Erythroblast (primary cell): Measurements from ENCODE around the gene NKAPL.

Experiments used
- GATA1 ChIP-seq: IDR thresholded peaks from 2 replicates; pipeline ENCODE4 v1.6.1; 2011; ENCODE audit warnings: low read depth, mild to moderate bottlenecking, control low read depth, low read length, moderate library complexity
- POLR2A ChIP-seq: IDR thresholded peaks from 2 replicates; pipeline ENCODE4 v1.6.1; 2011; ENCODE audit warnings: mild to moderate bottlenecking, low read length

- TF ChIP-seq POLR2A (no peak), GATA1 (no peak)
These were observed 23.1 kb upstream of the NKAPL start for GRCh38 chr6:28235912-28236452.
